ENCODE results near the gene KCP.
A peak's percentile ranks its signal among the peaks of the same experiment; 100 is the strongest.

KCP gene

GRCh38 chr7:128951296-128951695 lies 40.8 kb upstream of the KCP start:
- Histone ChIP-seq H3K27ac (no peak overlapping the region), H3K27me3 (replicated peaks) (no peaks in the 10 kb centered on the region), H3K36me3 (replicated peaks) (peaks cover 25% of the 10 kb centered on the region), H3K4me3 (ENCODE audit: low read depth, low read length) (no peak overlapping the region)
- TF ChIP-seq CTCF (IDR thresholded peaks at IDR 0.05; ENCODE audit: low read depth, low read length, missing control alignments) = no peak
- no peak for DNase-seq
- in situ Hi-C loops (cut with HindIII; ENCODE audit: low pct_ligation_motif_present, low sequenced_read_pairs) = no loop called here

GRCh38 chr7:128948976-128949760 lies 38.7 kb upstream of the KCP start:
- no peak overlapping the region for H3K27ac ChIP-seq
- no peak for TF ChIP-seq CTCF (IDR thresholded peaks at IDR 0.05; ENCODE audit: low read depth, low read length, missing control alignments)
- H3K27me3 ChIP-seq (replicated peaks) = no peaks in the 10 kb centered on the region
- DNase-seq = no peak
- H3K36me3 ChIP-seq (replicated peaks) = peaks cover 15% of the 10 kb centered on the region
- in situ Hi-C loops (cut with HindIII; ENCODE audit: low pct_ligation_motif_present, low sequenced_read_pairs) = no loop called here
- H3K4me3 ChIP-seq (ENCODE audit: low read depth, low read length) = no peak overlapping the region

- H3K27ac ChIP-seq = no peak overlapping the region
- in situ Hi-C loops (cut with HindIII; ENCODE audit: low pct_ligation_motif_present, low sequenced_read_pairs) = no loop called here
These were observed 37.9 kb upstream of the KCP start for GRCh38 chr7:128948312-128948973.

GRCh38 chr7:128947854-128948253 lies 37.3 kb upstream of the KCP start:
- in situ Hi-C loops (cut with HindIII; ENCODE audit: low pct_ligation_motif_present, low sequenced_read_pairs) = no loop called here
- H3K4me3 ChIP-seq (ENCODE audit: low read depth, low read length) = no peak overlapping the region
- TF ChIP-seq CTCF (IDR thresholded peaks at IDR 0.05; ENCODE audit: low read depth, low read length, missing control alignments) = no peak

More at GRCh38 chr7:128948312-128948973, 37.9 kb upstream of the KCP start:
- H3K4me3 ChIP-seq (ENCODE audit: low read depth, low read length) = no peak overlapping the region
- H3K36me3 ChIP-seq (replicated peaks) = peaks cover 10% of the 10 kb centered on the region
- no peaks in the 10 kb centered on the region for H3K27me3 ChIP-seq (replicated peaks)
- no peak for TF ChIP-seq CTCF (IDR thresholded peaks at IDR 0.05; ENCODE audit: low read depth, low read length, missing control alignments)
- DNase-seq = no peak

GRCh38 chr7:128946936-128947830 lies 36.7 kb upstream of the KCP start:
- Histone ChIP-seq H3K36me3 (replicated peaks) (no peaks in the 10 kb centered on the region), H3K4me3 (ENCODE audit: low read depth, low read length) (no peak overlapping the region), H3K27me3 (replicated peaks) (no peaks in the 10 kb centered on the region), H3K27ac (no peak overlapping the region)
- in situ Hi-C loops (cut with HindIII; ENCODE audit: low pct_ligation_motif_present, low sequenced_read_pairs) = no loop called here
- peak; percentile 47 for TF ChIP-seq CTCF (IDR thresholded peaks at IDR 0.05; ENCODE audit: low read depth, low read length, missing control alignments)
- no peak for DNase-seq

More at GRCh38 chr7:128947854-128948253, 37.3 kb upstream of the KCP start:
- DNase-seq = no peak
- no peak overlapping the region for H3K27ac ChIP-seq
- no peaks in the 10 kb centered on the region for H3K27me3 ChIP-seq (replicated peaks)
- H3K36me3 ChIP-seq (replicated peaks) = peaks cover 4% of the 10 kb centered on the region
